Panc1 (cell line): Measurements from ENCODE around the gene ECEL1. TPM values are rescaled to one million over a fixed set of nuclear protein-coding genes. Genes with fewer than 3 reads are reported as not detected.

Source experiments
- ATAC-seq: fragments of 200-7000 bp; cut with Tn5 transposase; 2 replicates; pipeline ENCODE4 v1.9.1; 2020; ENCODE audit warnings: mild to moderate bottlenecking, moderate library complexity
- BruUV-seq: library from RNA; stranded (reverse); fragments of 400-500 nt; replicated peaks from 2 replicates; lab custom pipeline; 2021; lab: Mats Ljungman, UMichigan
- CTCF ChIA-PET: fragments of 300-600 bp; sonication (Branson Sonifier 250); formaldehyde crosslinking; loops from one replicate; lab custom pipeline; 2022; ENCODE audit warnings: antibody characterized with exemption; lab: Charles Lee
- POLR2A ChIA-PET: fragments of 300-600 bp; sonication (Branson Sonifier 250); formaldehyde crosslinking; loops from one replicate; lab custom pipeline; 2022; ENCODE audit warnings: antibody characterized with exemption; lab: Charles Lee
- DNase-seq: peaks from one replicate; pipeline ENCODE4 v3.0.0-alpha.2; 2010; ENCODE audit warnings: low read depth, low spot score
- H3K27ac ChIP-seq: 2 replicates; pipeline ENCODE4 v1.5.1; 2011; ENCODE audit warnings: mild to moderate bottlenecking, low read length, inconsistent platforms
- H3K27me3 ChIP-seq: fragments of 200-500 bp; sonication (Bioruptor generic); 2 replicates; pipeline ENCODE4 v1.6.0; 2014; ENCODE audit warnings: low read length, inconsistent platforms; ENCODE audit not compliant: control insufficient read depth, insufficient read depth
- H3K36me3 ChIP-seq: fragments of 200-500 bp; sonication (Bioruptor generic); 2 replicates; pipeline ENCODE4 v1.5.1; 2014; ENCODE audit warnings: inconsistent platforms, mild to moderate bottlenecking, low read length, moderate library complexity; ENCODE audit not compliant: control insufficient read depth, insufficient read depth
- H3K4me1 ChIP-seq: 2 replicates; pipeline ENCODE4 v1.5.1; 2011; ENCODE audit warnings: inconsistent platforms, mild to moderate bottlenecking, low read length, moderate library complexity; ENCODE audit not compliant: control insufficient read depth, insufficient read depth
- H3K4me3 ChIP-seq, 2 experiments: 2 replicates each; pipeline ENCODE4 v1.5.1; 2011 to 2012; ENCODE audit warnings: low read depth in 2 of 2, low read length in 2 of 2, mild to moderate bottlenecking in 2 of 2, inconsistent platforms in 1 of 2, moderate library complexity in 1 of 2
- H3K9me3 ChIP-seq: fragments of 200-500 bp; sonication (Bioruptor generic); 2 replicates; pipeline ENCODE4 v1.5.1; 2014; ENCODE audit warnings: low read depth, mild to moderate bottlenecking, inconsistent platforms, low read length, moderate library complexity; ENCODE audit not compliant: control insufficient read depth, insufficient read depth
- POLR2AphosphoS5 ChIP-seq: IDR thresholded peaks from 2 replicates; pipeline ENCODE4 v1.6.1; 2012; ENCODE audit warnings: mild to moderate bottlenecking, low read depth, low read length, moderate library complexity
- SIN3A ChIP-seq: IDR thresholded peaks from 2 replicates; pipeline ENCODE4 v1.6.1; 2012; ENCODE audit warnings: low read depth, mild to moderate bottlenecking, low read length, moderate library complexity, borderline replicate concordance; ENCODE audit not compliant: insufficient read depth
- TCF7L2 ChIP-seq: IDR thresholded peaks from 2 replicates; pipeline ENCODE4 v1.6.1; 2011; ENCODE audit warnings: mild to moderate bottlenecking, low read depth, low read length, inconsistent platforms
- in situ Hi-C: cut with HindIII; loops from 2 replicates; pipeline ENCODE4 v1.10.0; 2016; ENCODE audit warnings: low sequenced_read_pairs, low pct_unique_long_range_greater_than_20kb
- intact Hi-C: fragments of 100-400 bp; cut with micrococcal nuclease; formaldehyde crosslinking; loops from one replicate; pipeline ENCODE4 v1.10.0; 2022; ENCODE audit not compliant: unreplicated experiment
- total RNA-seq: library from RNA; stranded (reverse); gene quantifications from one replicate; pipeline ENCODE4 v1.2.1, GENCODE V29; 2021; ENCODE audit not compliant: unreplicated experiment
- TF ChIP-seq, protein P1 (sequence below): fragments of 450-650 bp; IDR thresholded peaks from 2 replicates; pipeline ENCODE4 v1.5.1; 2017; ENCODE audit warnings: mild to moderate bottlenecking
- TF ChIP-seq, protein P2 (sequence below), 2 experiments: IDR thresholded peaks; 2 replicates each; pipeline ENCODE4 v1.6.1; 2011 to 2012; ENCODE audit warnings: low read depth in 2 of 2, control low read depth in 1 of 2, low read length in 1 of 2, mild to moderate bottlenecking in 1 of 2, moderate library complexity in 1 of 2; ENCODE audit not compliant: insufficient read depth in 1 of 2

Gene ECEL1
- total RNA-seq, 1 experiment from 2014 or later: 2.9 TPM

DNA sequence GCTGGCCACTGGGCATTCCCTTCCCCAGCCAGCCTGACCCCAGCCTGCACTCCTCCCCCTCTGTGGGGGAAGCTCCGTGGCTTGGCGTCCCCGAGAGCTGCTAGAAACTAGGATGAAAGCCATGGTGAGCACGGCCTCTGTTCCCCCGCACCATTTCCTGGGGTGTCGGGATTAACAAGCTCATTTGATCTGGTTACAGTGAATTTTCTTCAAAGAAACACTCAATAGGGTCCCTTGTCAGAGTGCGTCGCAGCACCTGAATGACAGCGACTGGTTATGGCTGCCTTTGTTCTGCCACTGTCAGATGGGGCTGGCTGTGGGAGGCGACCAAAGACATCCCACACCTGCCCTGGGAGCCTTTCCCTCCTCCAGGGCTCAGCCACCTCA, 39.3 kb downstream of the ECEL1 start:
- no peak for ATAC-seq
- no peaks in the 10 kb centered on the region for H3K36me3 ChIP-seq
- no peaks in the 10 kb centered on the region for H3K27me3 ChIP-seq
- no peak overlapping the region for H3K4me3 ChIP-seq
- no TSS peak for BruUV-seq
- DNase-seq: no peak
- ChIA-PET CTCF (no interaction called here), POLR2A (no interaction called here)
- TF ChIP-seq, protein P1, sequence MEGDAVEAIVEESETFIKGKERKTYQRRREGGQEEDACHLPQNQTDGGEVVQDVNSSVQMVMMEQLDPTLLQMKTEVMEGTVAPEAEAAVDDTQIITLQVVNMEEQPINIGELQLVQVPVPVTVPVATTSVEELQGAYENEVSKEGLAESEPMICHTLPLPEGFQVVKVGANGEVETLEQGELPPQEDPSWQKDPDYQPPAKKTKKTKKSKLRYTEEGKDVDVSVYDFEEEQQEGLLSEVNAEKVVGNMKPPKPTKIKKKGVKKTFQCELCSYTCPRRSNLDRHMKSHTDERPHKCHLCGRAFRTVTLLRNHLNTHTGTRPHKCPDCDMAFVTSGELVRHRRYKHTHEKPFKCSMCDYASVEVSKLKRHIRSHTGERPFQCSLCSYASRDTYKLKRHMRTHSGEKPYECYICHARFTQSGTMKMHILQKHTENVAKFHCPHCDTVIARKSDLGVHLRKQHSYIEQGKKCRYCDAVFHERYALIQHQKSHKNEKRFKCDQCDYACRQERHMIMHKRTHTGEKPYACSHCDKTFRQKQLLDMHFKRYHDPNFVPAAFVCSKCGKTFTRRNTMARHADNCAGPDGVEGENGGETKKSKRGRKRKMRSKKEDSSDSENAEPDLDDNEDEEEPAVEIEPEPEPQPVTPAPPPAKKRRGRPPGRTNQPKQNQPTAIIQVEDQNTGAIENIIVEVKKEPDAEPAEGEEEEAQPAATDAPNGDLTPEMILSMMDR: no peak
- no peak for TF ChIP-seq SIN3A
- TF ChIP-seq, protein P2, sequence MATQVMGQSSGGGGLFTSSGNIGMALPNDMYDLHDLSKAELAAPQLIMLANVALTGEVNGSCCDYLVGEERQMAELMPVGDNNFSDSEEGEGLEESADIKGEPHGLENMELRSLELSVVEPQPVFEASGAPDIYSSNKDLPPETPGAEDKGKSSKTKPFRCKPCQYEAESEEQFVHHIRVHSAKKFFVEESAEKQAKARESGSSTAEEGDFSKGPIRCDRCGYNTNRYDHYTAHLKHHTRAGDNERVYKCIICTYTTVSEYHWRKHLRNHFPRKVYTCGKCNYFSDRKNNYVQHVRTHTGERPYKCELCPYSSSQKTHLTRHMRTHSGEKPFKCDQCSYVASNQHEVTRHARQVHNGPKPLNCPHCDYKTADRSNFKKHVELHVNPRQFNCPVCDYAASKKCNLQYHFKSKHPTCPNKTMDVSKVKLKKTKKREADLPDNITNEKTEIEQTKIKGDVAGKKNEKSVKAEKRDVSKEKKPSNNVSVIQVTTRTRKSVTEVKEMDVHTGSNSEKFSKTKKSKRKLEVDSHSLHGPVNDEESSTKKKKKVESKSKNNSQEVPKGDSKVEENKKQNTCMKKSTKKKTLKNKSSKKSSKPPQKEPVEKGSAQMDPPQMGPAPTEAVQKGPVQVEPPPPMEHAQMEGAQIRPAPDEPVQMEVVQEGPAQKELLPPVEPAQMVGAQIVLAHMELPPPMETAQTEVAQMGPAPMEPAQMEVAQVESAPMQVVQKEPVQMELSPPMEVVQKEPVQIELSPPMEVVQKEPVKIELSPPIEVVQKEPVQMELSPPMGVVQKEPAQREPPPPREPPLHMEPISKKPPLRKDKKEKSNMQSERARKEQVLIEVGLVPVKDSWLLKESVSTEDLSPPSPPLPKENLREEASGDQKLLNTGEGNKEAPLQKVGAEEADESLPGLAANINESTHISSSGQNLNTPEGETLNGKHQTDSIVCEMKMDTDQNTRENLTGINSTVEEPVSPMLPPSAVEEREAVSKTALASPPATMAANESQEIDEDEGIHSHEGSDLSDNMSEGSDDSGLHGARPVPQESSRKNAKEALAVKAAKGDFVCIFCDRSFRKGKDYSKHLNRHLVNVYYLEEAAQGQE (IDR thresholded peaks at IDR 0.05; ENCODE audit: insufficient read depth in 1 of 2, low read depth in 2 of 2, low read length in 1 of 2): no peak
- H3K27ac ChIP-seq: no peak overlapping the region
- in situ Hi-C loops (no loop called here), intact Hi-C loops (no loop called here)
- no peaks in the 10 kb centered on the region for H3K9me3 ChIP-seq
- no peaks in the 10 kb centered on the region for H3K4me1 ChIP-seq

DNA sequence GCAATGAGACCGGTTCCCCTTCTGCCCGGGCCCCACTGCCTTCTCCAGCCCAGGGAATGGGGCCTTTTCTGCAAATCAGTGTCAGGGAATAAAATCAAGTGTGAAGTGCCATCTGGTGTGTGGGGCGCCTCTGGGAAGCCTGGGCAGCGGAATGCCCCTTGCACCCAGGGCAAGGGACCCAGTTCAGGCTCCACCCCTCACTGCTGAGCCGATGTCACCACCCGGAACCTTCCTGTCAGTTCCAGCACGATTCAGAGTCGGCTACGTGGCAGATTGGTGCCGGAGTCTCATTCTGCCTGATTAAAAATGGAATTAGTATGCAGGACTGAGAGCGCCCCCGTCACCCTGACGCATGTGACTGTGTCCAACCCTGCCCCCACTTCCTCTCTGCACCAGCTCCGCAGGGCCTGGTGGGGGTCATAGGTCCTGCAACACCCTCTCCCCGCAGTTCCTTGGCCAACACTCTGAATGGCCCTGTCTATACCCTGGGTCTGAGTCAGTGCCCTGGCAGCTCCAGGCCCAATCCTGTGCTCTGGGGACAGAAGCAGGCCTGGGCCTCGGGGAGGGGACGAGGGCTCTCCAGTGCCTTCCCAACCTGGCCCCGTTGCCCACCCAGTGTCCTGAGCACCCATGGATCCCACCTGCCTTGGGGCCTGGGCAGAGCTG, 39.9 kb downstream of the ECEL1 start:
- H3K27ac ChIP-seq: no peak overlapping the region
- in situ Hi-C loops (no loop called here), intact Hi-C loops (loop anchor here (2.0 kb wide), 1 partner anchor 75 kb away; no protein-coding TSS in a partner anchor)
- POLR2A ChIA-PET: interaction anchor here (0.6 kb wide), 1 partner anchor 56 kb away, joined by 6 read pairs; no protein-coding TSS in a partner anchor
- no peaks in the 10 kb centered on the region for H3K9me3 ChIP-seq
- ATAC-seq: no peak
- H3K4me1 ChIP-seq: no peaks in the 10 kb centered on the region
- CTCF ChIA-PET: interaction anchor here (0.7 to 2.0 kb wide), 2 partner anchors 75 to 572 kb away, joined by 3 to 7 read pairs; no protein-coding TSS in a partner anchor
- BruUV-seq: no TSS peak
- no peaks in the 10 kb centered on the region for H3K36me3 ChIP-seq
- TF ChIP-seq POLR2AphosphoS5 (no peak), SIN3A (no peak), TCF7L2 (no peak)
- TF ChIP-seq, protein P1: no peak
- TF ChIP-seq, protein P2 (IDR thresholded peaks at IDR 0.05; ENCODE audit: insufficient read depth in 1 of 2, low read depth in 2 of 2, low read length in 1 of 2): no peak
- H3K4me3 ChIP-seq: no peak overlapping the region
- H3K27me3 ChIP-seq: no peaks in the 10 kb centered on the region
- no peak for DNase-seq
